Measurements from ENCODE around the gene CST9. TPM values are rescaled to one million over a fixed set of nuclear protein-coding genes. Genes with fewer than 3 reads are reported as not detected.

The CST9 gene
- total RNA-seq, 1 donor: not detected

DNA sequence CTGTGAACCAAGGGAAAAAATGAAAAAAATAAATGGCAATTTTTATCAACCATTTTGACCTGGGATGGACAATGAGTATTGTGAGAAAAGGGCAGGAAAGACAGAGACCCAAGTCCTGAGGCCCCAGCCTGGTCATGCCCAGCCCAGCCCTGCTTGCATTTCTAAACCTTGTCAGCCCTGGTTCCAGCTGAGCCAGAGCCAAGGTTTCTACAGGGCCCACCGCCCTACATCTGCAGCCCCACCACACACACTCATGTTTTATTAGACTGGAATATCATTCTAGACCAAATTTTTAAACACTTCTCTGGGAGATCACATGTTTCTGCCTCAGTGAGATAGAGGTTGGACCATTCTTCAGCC lies 36.8 kb downstream of the CST9 start:
- TF ChIP-seq, protein P1, sequence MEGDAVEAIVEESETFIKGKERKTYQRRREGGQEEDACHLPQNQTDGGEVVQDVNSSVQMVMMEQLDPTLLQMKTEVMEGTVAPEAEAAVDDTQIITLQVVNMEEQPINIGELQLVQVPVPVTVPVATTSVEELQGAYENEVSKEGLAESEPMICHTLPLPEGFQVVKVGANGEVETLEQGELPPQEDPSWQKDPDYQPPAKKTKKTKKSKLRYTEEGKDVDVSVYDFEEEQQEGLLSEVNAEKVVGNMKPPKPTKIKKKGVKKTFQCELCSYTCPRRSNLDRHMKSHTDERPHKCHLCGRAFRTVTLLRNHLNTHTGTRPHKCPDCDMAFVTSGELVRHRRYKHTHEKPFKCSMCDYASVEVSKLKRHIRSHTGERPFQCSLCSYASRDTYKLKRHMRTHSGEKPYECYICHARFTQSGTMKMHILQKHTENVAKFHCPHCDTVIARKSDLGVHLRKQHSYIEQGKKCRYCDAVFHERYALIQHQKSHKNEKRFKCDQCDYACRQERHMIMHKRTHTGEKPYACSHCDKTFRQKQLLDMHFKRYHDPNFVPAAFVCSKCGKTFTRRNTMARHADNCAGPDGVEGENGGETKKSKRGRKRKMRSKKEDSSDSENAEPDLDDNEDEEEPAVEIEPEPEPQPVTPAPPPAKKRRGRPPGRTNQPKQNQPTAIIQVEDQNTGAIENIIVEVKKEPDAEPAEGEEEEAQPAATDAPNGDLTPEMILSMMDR (IDR thresholded peaks at IDR 0.05; ENCODE audit: insufficient read depth, low read depth, low read length): no peak
- no peak for DNase-seq (ENCODE audit: low read depth)
- H3K4me3 ChIP-seq (ENCODE audit: low read depth, low read length): no peak overlapping the region

DNA sequence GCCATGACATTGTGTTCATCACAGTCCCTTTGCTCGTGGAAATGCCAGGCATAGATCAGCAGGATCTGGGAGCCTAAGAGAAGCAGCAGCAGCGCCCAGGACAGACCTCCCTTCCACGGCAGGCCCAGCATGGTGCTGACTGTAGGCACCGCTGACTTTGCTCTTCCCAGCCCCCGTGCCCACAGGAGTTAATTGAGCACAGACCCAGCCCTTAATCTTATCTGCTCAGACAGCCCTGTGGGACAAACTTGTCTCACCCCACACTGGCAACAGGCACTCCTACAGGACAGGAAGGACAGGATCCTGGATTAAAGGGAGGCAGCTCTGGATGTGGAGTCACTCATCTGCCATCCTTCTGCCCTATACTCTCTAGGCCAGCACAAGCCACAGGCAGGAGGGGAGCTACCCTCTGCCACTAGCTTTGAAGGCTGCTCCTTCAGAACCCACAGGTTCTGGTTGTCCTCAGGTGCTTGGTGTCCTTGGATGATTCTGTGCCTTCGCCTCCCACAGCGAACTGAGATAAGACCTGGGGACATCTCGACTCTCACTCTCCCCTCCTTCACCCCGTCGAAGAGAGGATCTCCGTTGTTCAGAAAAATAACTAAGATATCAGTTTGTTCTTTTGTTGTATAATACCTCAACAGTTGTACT lies 37.3 kb downstream of the CST9 start, which contains the start of gene CST9L:
TSS of gene CST9L (minus strand) at position 165 of the 651 bp plus-strand sequence. CDS start at position 131, 34 bp downstream.
- H3K4me3 ChIP-seq (ENCODE audit: low read depth, low read length): no peak within 1 kb of the TSS
- TF ChIP-seq, protein P1 (IDR thresholded peaks at IDR 0.05; ENCODE audit: insufficient read depth, low read depth, low read length): no peak
- DNase-seq (ENCODE audit: low read depth): no peak

DNA sequence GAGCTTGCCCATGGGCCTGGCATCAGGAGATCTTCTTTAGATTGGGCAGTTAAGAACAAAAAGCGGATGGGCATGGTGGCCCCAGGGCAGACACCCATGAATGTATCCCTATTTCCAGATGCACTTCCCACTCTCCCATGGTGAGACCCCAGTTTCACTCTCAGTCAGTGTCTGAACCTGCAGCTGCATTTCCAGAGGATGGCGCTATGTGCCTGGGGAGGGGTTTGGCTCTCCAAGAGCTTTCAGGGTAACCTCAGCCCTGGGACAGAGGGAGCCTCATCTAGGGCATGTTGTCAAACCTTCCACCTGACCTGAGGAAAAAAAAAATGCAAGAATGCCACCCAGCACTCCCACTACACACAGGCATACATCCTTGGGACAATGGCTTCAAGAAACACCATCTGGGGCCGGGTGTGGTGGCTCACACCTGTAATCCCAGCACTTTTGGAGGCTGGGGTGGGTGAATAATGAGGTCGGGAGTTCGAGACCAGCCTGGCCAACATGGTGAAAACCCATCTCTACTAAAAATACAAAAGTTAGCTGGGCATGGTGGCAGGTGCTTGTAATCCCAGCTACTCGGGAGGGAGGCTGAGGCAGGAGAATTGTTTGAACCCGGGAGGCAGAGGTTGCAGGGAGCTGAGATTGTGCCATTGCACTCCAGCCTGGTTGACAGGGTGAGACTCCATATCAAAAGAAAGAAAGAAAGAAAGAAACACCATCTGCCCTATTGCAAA lies 39.4 kb downstream of the CST9 start:
- TF ChIP-seq, protein P1 (IDR thresholded peaks at IDR 0.05; ENCODE audit: insufficient read depth, low read depth, low read length): no peak
- no peak overlapping the region for H3K4me3 ChIP-seq (ENCODE audit: low read depth, low read length)
- no peak for DNase-seq (ENCODE audit: low read depth)

DNA sequence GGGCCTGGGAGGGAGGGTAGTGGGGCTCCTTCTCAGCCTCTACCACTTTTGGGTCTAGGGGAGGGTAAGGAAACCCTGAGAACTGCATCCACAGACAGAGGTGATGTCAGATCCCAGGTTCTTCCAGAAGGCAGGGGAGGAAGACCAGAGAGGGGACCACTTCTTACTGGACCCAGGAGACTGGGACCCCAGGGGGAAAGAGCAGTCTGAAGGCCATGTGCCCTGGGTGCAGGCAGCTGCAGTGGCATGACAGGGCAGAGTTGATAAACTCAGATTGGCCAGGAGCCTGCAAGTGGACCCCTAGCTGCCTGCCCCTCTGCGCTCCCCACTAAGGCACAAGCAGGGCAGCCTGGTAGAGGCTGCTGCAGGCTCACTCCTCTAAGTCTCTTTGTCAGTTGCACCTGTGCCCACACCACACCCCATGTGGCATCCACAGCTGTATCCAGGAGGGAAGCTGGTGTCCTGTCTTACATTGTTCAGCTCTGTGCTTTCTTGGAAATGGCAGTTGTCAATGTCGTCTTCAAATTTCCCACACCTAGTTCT lies 40.1 kb downstream of the CST9 start:
- TF ChIP-seq, protein P1 (IDR thresholded peaks at IDR 0.05; ENCODE audit: insufficient read depth, low read depth, low read length): no peak
- DNase-seq (ENCODE audit: low read depth): no peak
- no peak overlapping the region for H3K4me3 ChIP-seq (ENCODE audit: low read depth, low read length)

DNA sequence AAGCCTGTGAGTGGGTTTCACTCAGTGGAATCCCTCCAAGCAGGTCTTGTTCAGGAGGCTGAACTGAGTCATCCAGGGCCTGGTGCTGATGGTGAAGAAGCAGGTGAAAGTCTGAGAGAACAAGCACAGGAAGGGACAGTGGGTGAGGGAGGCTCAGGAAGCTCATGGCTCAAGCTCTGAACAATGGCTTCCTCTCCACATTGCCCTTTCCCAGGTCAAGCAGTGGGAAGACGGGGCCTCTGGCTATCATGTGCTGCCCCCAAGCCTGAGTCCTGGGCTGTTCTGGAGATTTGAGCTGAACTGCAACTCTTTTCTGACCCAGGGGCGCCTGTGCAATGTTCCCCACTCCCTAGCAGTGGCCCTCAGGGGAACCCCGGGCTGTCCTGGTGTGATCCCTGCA lies 40.8 kb downstream of the CST9 start:
- TF ChIP-seq, protein P1 (IDR thresholded peaks at IDR 0.05; ENCODE audit: insufficient read depth, low read depth, low read length): no peak
- DNase-seq (ENCODE audit: low read depth): no peak

DNA sequence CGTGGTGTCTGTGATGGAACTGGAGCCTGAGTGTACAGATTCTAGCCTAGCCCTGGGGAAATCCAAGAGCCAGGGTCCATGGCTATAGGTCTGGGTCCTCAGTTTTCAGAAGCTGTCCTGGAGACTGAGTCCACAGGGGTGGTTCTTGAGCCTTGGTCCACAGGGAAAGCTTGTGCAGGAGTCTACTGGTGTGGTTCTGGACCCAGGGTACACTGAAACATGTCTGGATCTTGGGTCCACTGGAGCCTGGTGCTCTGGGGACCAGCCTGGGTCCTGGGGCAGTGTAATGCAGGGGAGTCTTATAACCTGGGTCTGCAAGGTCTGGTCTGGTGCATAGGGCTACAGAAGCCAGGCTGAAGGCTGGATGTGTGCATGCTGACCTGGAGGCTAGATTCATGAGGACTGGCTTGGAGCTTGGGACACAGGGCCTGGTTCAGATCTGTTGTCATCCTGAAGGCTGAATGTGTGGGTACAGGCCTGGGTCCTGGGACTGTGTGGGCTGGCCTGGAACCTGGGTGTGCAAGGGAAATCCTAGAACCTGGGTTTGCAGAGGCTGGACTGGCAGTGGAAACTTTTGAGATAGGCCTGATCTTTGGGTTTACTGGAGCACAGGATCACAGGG lies 42.9 kb downstream of the CST9 start:
- TF ChIP-seq, protein P1 (IDR thresholded peaks at IDR 0.05; ENCODE audit: insufficient read depth, low read depth, low read length): no peak
- no peak for DNase-seq (ENCODE audit: low read depth)
- no peak overlapping the region for H3K4me3 ChIP-seq (ENCODE audit: low read depth, low read length)

More for the DNA sequence above, 40.8 kb downstream of the CST9 start:
- H3K4me3 ChIP-seq (ENCODE audit: low read depth, low read length): no peak overlapping the region
